HL-60 (cell line): ENCODE results near the gene ADAM33.

Experiments used
- CTCF ChIP-seq: IDR thresholded peaks from one replicate; pipeline ENCODE4 v1.5.1; 2011; ENCODE audit warnings: low read length, control low read depth, inconsistent platforms; ENCODE audit not compliant: insufficient read depth
- GABPA ChIP-seq: IDR thresholded peaks from 2 replicates; pipeline ENCODE4 v1.6.1; 2012; ENCODE audit warnings: low read depth
- POLR2AphosphoS5 ChIP-seq: IDR thresholded peaks from 2 replicates; pipeline ENCODE4 v1.6.1; 2012; ENCODE audit warnings: low read depth
- SPI1 ChIP-seq: IDR thresholded peaks from 2 replicates; pipeline ENCODE4 v1.6.1; 2012; ENCODE audit warnings: low read depth, mild to moderate bottlenecking, borderline replicate concordance

- TF ChIP-seq CTCF (no peak), GABPA (no peak), POLR2AphosphoS5 (no peak), SPI1 (no peak)
Measured at GRCh38 chr20:3671986-3672546, 9.7 kb downstream of the ADAM33 start.
